ENCODE results near the gene RAI14.

RAI14 gene

DNA sequence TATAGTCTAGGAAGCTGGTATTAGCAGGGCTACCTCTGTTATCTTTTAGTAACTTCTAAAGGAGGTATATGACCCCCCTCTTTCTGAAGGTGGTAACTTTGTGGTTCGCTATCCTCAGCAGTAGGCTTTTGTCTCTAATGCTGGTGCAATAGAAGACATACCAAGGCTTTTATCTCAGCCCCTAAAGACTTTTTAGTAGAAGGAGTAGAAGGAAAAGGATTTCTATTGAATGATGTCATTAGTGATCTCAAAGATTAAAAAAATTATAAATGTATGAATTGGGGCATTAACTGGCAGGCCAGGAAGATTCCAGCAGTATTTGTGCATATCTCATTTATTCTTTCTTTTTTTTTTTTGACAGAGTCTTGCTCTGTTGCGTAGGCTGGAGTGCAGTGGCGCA lies 78.2 kb downstream of the RAI14 start:
- Histone ChIP-seq H3F3A (ENCODE audit: control insufficient read depth, insufficient read depth) (no peaks in the 10 kb centered on the region), H4K20me1 (ENCODE audit: control insufficient read depth, insufficient read depth, low read depth, low read length) (no peaks in the 10 kb centered on the region), H3K4me3 (ENCODE audit: low read length) (no peak overlapping the region), H3K9me2 (replicated peaks; ENCODE audit: control insufficient read depth, low read length) (no peaks in the 10 kb centered on the region), H3K36me3 (ENCODE audit: control insufficient read depth, low read length) (no peaks in the 10 kb centered on the region), H3K9me3 (ENCODE audit: control insufficient read depth, insufficient read depth, low read length) (no peaks in the 10 kb centered on the region), H3K4me2 (ENCODE audit: low read length) (no peak overlapping the region), H3K27me3 (ENCODE audit: control insufficient read depth, low read length) (no peaks in the 10 kb centered on the region), H3K27ac (ENCODE audit: low read depth, low read length) (no peak overlapping the region), H3K4me1 (ENCODE audit: control insufficient read depth, low read length) (no peaks in the 10 kb centered on the region), H3K79me2 (ENCODE audit: control insufficient read depth, low read length) (no peaks in the 10 kb centered on the region)
- TF ChIP-seq, protein P1, sequence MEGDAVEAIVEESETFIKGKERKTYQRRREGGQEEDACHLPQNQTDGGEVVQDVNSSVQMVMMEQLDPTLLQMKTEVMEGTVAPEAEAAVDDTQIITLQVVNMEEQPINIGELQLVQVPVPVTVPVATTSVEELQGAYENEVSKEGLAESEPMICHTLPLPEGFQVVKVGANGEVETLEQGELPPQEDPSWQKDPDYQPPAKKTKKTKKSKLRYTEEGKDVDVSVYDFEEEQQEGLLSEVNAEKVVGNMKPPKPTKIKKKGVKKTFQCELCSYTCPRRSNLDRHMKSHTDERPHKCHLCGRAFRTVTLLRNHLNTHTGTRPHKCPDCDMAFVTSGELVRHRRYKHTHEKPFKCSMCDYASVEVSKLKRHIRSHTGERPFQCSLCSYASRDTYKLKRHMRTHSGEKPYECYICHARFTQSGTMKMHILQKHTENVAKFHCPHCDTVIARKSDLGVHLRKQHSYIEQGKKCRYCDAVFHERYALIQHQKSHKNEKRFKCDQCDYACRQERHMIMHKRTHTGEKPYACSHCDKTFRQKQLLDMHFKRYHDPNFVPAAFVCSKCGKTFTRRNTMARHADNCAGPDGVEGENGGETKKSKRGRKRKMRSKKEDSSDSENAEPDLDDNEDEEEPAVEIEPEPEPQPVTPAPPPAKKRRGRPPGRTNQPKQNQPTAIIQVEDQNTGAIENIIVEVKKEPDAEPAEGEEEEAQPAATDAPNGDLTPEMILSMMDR (IDR thresholded peaks at IDR 0.05; ENCODE audit: low read depth, low read length, poor library complexity, severe bottlenecking), result no peak
- no peak for TF ChIP-seq EZH2phosphoT487 (IDR thresholded peaks at IDR 0.05; ENCODE audit: borderline replicate concordance, low read length)

DNA sequence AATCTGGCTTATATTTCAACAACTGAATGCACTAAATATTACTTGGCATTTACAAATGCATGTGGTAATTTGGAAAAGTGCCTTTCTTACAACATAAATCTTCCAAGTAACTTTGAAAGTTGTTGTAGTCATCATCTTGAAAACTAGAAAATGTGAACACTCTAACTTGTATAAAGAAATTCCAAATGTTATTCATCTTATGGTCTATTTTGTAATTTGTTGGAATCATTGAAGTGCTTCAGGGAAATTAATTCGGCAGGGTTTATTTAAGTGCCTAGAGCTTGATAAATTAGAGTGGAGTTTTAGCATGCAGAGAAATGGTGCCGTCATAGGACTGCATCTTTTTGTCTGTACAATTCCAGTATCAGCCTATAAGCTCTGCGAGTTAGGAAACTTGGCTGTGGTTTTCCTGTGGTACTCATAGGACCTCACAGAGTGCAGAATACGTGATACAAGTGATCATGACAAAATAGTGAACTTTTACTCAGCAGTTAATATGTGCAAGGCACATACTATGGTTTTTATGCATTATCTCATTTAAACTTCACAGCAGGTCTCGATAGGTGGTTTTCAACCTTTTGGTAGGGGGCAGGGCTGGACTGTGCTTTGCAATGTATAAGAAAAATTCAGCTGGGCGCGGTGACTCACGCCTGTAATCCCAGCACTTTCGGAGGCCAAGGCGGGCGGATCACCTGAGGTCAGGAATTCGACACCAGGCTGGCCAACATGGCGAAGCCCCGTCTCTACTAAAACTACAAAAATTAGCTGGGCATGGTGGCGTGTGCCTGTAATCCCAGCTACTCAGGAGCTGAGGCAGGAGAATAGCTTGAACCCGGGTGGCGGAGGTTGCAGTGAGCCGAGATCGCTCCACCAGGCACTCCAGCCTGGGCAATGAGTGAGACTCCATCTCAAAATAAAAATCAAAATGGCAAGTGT lies 79.6 kb downstream of the RAI14 start:
- Histone ChIP-seq H3F3A (ENCODE audit: control insufficient read depth, insufficient read depth) (no peaks in the 10 kb centered on the region), H4K20me1 (ENCODE audit: control insufficient read depth, insufficient read depth, low read depth, low read length) (no peaks in the 10 kb centered on the region), H3K36me3 (ENCODE audit: control insufficient read depth, low read length) (no peaks in the 10 kb centered on the region), H3K4me1 (ENCODE audit: control insufficient read depth, low read length) (no peaks in the 10 kb centered on the region), H3K9me3 (ENCODE audit: control insufficient read depth, insufficient read depth, low read length) (no peaks in the 10 kb centered on the region), H3K27me3 (ENCODE audit: control insufficient read depth, low read length) (no peaks in the 10 kb centered on the region), H3K79me2 (ENCODE audit: control insufficient read depth, low read length) (no peaks in the 10 kb centered on the region), H3K4me2 (ENCODE audit: low read length) (no peak overlapping the region), H3K27ac (ENCODE audit: low read depth, low read length) (no peak overlapping the region), H3K4me3 (ENCODE audit: low read length) (no peak overlapping the region), H3K9me2 (replicated peaks; ENCODE audit: control insufficient read depth, low read length) (no peaks in the 10 kb centered on the region)
- TF ChIP-seq, protein P1 (IDR thresholded peaks at IDR 0.05; ENCODE audit: low read depth, low read length, poor library complexity, severe bottlenecking), result no peak
- no peak for TF ChIP-seq EZH2phosphoT487 (IDR thresholded peaks at IDR 0.05; ENCODE audit: borderline replicate concordance, low read length)

DNA sequence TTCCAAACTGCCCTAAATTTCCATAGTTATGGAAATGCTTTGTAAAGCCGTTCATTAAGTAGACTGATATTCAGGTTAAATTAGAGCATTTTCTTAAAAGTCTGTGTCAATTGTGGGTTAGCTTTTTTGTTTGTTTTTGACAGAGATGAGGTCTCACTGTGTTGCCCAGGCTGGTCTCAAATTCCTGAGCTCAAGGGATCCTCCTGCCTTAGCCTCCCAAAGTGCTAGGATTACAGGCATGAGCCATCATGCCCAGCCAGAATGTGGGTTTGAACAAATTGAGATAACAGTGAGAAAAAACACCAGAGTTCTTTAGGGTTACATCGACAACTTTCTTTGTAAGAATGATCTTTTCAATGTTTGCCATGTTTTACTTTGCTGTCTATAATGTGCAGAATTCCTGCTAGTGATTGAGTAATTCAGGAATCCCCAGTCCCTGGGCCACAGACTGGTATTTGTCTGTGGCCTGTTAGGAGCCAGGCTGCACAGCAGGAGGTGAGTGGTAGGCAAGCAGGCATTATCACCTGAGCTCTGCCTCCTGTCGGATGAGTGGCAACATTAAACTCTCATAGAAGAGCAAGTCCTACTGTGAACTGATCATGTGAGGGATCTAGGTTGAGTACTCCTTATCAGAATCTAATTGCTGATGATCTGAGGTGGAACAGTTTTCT lies 80.5 kb downstream of the RAI14 start:
- Histone ChIP-seq H3K4me3 (ENCODE audit: low read length) (no peak overlapping the region), H3K36me3 (ENCODE audit: control insufficient read depth, low read length) (no peaks in the 10 kb centered on the region), H3K4me1 (ENCODE audit: control insufficient read depth, low read length) (no peaks in the 10 kb centered on the region), H3K9me3 (ENCODE audit: control insufficient read depth, insufficient read depth, low read length) (no peaks in the 10 kb centered on the region), H3K4me2 (ENCODE audit: low read length) (no peak overlapping the region), H3K27ac (ENCODE audit: low read depth, low read length) (no peak overlapping the region), H3K27me3 (ENCODE audit: control insufficient read depth, low read length) (no peaks in the 10 kb centered on the region), H4K20me1 (ENCODE audit: control insufficient read depth, insufficient read depth, low read depth, low read length) (no peaks in the 10 kb centered on the region), H3K79me2 (ENCODE audit: control insufficient read depth, low read length) (no peaks in the 10 kb centered on the region), H3F3A (ENCODE audit: control insufficient read depth, insufficient read depth) (no peaks in the 10 kb centered on the region), H3K9me2 (replicated peaks; ENCODE audit: control insufficient read depth, low read length) (no peaks in the 10 kb centered on the region)
- TF ChIP-seq EZH2phosphoT487 (IDR thresholded peaks at IDR 0.05; ENCODE audit: borderline replicate concordance, low read length), result no peak
- TF ChIP-seq, protein P1 (IDR thresholded peaks at IDR 0.05; ENCODE audit: low read depth, low read length, poor library complexity, severe bottlenecking), result no peak
